ENCODE results near the gene CTU2. TPM values are rescaled to one million over a fixed set of nuclear protein-coding genes. Genes with fewer than 3 reads are reported as not detected.

CTU2 gene
- total and polyA plus RNA-seq, 2 experiments from 2014 or later, result 5.9 to 19.5 TPM

DNA sequence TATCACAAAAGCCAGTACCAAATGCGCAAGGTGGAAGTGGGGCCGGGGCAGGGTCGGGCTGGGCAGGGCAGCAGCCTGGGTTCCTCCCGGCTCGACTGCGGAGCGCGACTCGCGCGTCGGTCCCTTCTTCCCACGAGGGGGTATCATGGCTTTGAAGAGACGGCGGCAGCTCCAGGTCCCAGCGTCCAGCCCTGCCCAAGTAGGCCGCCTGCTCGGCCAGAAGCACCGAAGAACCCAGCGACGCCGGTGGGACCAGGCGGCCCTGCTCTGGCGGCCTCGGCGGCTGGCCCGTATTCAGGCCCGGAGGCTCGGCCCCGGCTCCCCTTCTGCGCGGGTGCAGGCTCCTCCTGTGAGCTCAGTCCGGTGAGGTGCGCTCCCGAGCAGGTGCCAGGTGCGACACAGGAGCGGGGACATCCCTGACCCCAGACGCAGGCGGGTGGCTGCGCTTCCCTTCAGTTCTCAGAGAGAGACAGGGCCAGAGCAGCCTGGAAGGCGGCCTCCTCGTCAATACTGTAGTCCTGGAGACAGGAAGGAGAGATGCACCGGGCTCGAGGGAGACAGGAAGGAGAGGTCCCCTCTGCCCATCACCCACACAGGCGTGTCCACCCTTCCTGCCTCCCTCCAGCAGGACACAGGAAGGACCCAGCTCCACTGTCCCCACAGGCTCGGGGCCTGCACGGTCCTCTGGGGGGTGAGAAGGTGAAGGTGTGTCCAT lies 9.0 kb upstream of the CTU2 start:
- no peaks in the 10 kb centered on the region for H3K4me1 ChIP-seq (ENCODE audit: insufficient read depth)
- H2AFZ ChIP-seq, result no peak overlapping the region
- DNase-seq (ENCODE audit: low spot score), result no peak
- H3K4me3 ChIP-seq, result no peak overlapping the region
- no peaks in the 10 kb centered on the region for H3K27me3 ChIP-seq
- no peak for TF ChIP-seq EZH2phosphoT487 (IDR thresholded peaks at IDR 0.05; ENCODE audit: low read depth, severe bottlenecking, unreplicated experiment)
- H3K79me2 ChIP-seq, result no peaks in the 10 kb centered on the region
- 92% methylated on average over 45 of the region's 47 CpGs for WGBS (ENCODE audit: low lambda C conversion rate, missing lambda C conversion rate)
- no peak overlapping the region for H3K4me2 ChIP-seq
- H3K36me3 ChIP-seq (replicated peaks; ENCODE audit: insufficient read depth, low read depth), result no peaks in the 10 kb centered on the region
- no peaks in the 10 kb centered on the region for H4K20me1 ChIP-seq (ENCODE audit: insufficient read depth, poor library complexity, severe bottlenecking)
- H3K9me3 ChIP-seq (ENCODE audit: low read depth), result no peaks in the 10 kb centered on the region
- no peaks in the 10 kb centered on the region for H3K9me2 ChIP-seq (replicated peaks; ENCODE audit: insufficient read depth)
- H3K27ac ChIP-seq, result no peak overlapping the region

DNA sequence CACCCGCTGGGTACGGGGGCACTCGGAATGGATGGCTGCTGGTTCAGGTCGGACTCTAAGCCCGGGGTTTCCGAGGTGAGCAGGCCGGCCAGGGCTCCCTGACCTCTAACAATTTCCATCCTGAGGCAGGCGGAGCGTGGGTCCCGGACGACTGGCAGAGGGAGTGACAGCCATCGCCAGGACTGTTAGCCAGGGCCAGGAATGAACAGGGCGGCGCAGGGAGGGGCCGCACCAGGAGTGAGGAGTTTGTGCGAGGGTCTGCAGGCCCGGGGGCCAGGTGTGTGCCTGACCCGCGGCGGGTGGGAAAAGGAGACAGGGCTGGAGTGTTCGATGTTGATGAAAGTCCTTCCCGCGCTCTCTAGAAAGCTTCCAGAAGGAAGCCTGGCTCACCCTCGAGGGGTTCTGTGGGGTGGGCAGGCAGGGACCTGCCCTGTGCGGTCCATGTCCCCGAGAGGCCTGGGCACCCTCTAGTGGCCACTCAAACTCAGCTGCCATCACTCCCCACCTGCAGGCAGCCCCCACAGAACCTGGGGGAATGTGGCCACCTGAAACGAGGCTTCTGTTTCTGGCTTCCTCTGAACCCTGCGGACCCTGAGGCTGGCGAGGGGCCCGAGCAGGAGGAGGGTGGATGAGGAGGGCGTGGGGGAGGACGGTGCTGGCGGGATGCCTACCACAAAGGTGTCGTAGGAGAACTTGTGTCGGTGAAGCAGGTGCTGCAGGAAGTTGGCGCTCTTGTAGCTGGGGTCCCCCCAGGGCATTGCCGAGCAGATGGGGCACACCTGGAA lies 8.3 kb upstream of the CTU2 start:
- H3K4me1 ChIP-seq (ENCODE audit: insufficient read depth), result no peaks in the 10 kb centered on the region
- H3K27me3 ChIP-seq, result no peaks in the 10 kb centered on the region
- TF ChIP-seq, protein P1, sequence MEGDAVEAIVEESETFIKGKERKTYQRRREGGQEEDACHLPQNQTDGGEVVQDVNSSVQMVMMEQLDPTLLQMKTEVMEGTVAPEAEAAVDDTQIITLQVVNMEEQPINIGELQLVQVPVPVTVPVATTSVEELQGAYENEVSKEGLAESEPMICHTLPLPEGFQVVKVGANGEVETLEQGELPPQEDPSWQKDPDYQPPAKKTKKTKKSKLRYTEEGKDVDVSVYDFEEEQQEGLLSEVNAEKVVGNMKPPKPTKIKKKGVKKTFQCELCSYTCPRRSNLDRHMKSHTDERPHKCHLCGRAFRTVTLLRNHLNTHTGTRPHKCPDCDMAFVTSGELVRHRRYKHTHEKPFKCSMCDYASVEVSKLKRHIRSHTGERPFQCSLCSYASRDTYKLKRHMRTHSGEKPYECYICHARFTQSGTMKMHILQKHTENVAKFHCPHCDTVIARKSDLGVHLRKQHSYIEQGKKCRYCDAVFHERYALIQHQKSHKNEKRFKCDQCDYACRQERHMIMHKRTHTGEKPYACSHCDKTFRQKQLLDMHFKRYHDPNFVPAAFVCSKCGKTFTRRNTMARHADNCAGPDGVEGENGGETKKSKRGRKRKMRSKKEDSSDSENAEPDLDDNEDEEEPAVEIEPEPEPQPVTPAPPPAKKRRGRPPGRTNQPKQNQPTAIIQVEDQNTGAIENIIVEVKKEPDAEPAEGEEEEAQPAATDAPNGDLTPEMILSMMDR (IDR thresholded peaks at IDR 0.05; ENCODE audit: poor library complexity), result peak; percentile 30
- no peak for TF ChIP-seq EZH2 (IDR thresholded peaks at IDR 0.05; ENCODE audit: borderline replicate concordance)
- no peak overlapping the region for H3K4me3 ChIP-seq
- DNase-seq (ENCODE audit: low spot score), result no peak
- H3K27ac ChIP-seq, result no peak overlapping the region
- no peak overlapping the region for H2AFZ ChIP-seq
- H4K20me1 ChIP-seq (ENCODE audit: insufficient read depth, poor library complexity, severe bottlenecking), result no peaks in the 10 kb centered on the region
- no peaks in the 10 kb centered on the region for H3K79me2 ChIP-seq
- no peaks in the 10 kb centered on the region for H3K9me3 ChIP-seq (ENCODE audit: low read depth)
- WGBS (ENCODE audit: low lambda C conversion rate, missing lambda C conversion rate), result 88% methylated on average over 36 of the region's 37 CpGs
- H3K4me2 ChIP-seq, result no peak overlapping the region
- H3K36me3 ChIP-seq (replicated peaks; ENCODE audit: insufficient read depth, low read depth), result no peaks in the 10 kb centered on the region
- H3K9me2 ChIP-seq (replicated peaks; ENCODE audit: insufficient read depth), result no peaks in the 10 kb centered on the region

DNA sequence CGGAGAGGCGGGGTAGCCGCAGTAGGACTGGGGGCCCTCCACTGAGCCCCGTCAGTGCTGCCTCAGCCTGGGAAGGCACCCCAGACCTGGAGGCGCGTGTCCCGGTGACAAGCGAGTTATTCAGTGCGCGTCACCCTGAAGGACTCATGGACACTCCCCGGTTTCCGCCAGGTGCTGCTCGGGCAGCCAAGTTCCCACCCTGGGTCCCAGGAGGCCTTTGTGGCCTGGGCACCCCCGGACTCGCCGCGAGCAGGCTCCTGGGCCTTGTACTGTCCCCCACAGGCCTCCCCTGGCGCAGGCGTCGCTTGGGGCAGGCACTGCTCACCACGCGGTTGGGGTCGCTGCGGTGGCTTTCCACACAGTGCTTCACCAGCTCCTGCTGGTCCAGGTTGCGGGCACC lies 7.7 kb upstream of the CTU2 start:
- no peak overlapping the region for H3K4me3 ChIP-seq
- DNase-seq (ENCODE audit: low spot score), result no peak
- no peak for TF ChIP-seq EZH2 (IDR thresholded peaks at IDR 0.05; ENCODE audit: borderline replicate concordance)
- TF ChIP-seq EZH2phosphoT487 (IDR thresholded peaks at IDR 0.05; ENCODE audit: low read depth, severe bottlenecking, unreplicated experiment), result no peak
- 97% methylated on average over 22 of the region's 25 CpGs for WGBS (ENCODE audit: low lambda C conversion rate, missing lambda C conversion rate)
- no peaks in the 10 kb centered on the region for H3K4me1 ChIP-seq (ENCODE audit: insufficient read depth)
- no peak overlapping the region for H2AFZ ChIP-seq
- H3K36me3 ChIP-seq (replicated peaks; ENCODE audit: insufficient read depth, low read depth), result no peaks in the 10 kb centered on the region
- no peaks in the 10 kb centered on the region for H3K27me3 ChIP-seq
- H3K27ac ChIP-seq, result no peak overlapping the region
- H4K20me1 ChIP-seq (ENCODE audit: insufficient read depth, poor library complexity, severe bottlenecking), result no peaks in the 10 kb centered on the region
- H3K9me3 ChIP-seq (ENCODE audit: low read depth), result no peaks in the 10 kb centered on the region
- H3K79me2 ChIP-seq, result no peaks in the 10 kb centered on the region
- no peak overlapping the region for H3K4me2 ChIP-seq
- no peaks in the 10 kb centered on the region for H3K9me2 ChIP-seq (replicated peaks; ENCODE audit: insufficient read depth)

DNA sequence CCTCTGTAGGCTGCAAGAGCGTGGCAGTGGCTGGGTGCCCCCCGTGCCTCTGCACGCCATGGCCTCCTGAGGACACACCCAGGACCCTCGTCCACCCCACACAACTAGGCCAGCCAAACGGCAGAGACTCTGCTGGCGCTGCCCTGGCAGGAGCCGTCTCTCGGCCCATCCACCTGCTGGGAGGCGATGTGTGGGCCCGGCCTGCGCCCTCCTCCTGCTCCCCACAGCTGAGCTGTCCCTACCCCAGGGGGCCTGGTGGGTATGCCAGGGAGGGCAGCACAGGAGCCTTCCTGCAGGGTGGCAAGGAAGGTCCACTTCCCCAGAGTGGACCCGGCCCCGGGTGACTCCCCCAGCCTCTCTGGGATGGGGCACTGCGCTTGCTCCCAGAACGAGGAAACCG lies 7.1 kb upstream of the CTU2 start:
- Histone ChIP-seq H3K9me2 (replicated peaks; ENCODE audit: insufficient read depth) (no peaks in the 10 kb centered on the region), H3K27me3 (no peaks in the 10 kb centered on the region), H3K4me1 (ENCODE audit: insufficient read depth) (no peaks in the 10 kb centered on the region), H3K9me3 (ENCODE audit: low read depth) (no peaks in the 10 kb centered on the region), H3K27ac (no peak overlapping the region), H3K36me3 (replicated peaks; ENCODE audit: insufficient read depth, low read depth) (no peaks in the 10 kb centered on the region), H3K4me3 (no peak overlapping the region), H2AFZ (no peak overlapping the region), H3K79me2 (peaks cover under 1% of the 10 kb centered on the region), H3K4me2 (no peak overlapping the region), H4K20me1 (ENCODE audit: insufficient read depth, poor library complexity, severe bottlenecking) (no peaks in the 10 kb centered on the region)
- TF ChIP-seq EZH2 (IDR thresholded peaks at IDR 0.05; ENCODE audit: borderline replicate concordance), result no peak
- TF ChIP-seq, protein P1 (IDR thresholded peaks at IDR 0.05; ENCODE audit: poor library complexity), result no peak
- TF ChIP-seq EZH2phosphoT487 (IDR thresholded peaks at IDR 0.05; ENCODE audit: low read depth, severe bottlenecking, unreplicated experiment), result no peak
- 94% methylated on average over 16 of the region's 16 CpGs for WGBS (ENCODE audit: low lambda C conversion rate, missing lambda C conversion rate)
- DNase-seq (ENCODE audit: low spot score), result no peak

Measured in hepatocyte (in vitro differentiated cells).